ENCODE data around the gene PACRG.

PACRG gene

DNA sequence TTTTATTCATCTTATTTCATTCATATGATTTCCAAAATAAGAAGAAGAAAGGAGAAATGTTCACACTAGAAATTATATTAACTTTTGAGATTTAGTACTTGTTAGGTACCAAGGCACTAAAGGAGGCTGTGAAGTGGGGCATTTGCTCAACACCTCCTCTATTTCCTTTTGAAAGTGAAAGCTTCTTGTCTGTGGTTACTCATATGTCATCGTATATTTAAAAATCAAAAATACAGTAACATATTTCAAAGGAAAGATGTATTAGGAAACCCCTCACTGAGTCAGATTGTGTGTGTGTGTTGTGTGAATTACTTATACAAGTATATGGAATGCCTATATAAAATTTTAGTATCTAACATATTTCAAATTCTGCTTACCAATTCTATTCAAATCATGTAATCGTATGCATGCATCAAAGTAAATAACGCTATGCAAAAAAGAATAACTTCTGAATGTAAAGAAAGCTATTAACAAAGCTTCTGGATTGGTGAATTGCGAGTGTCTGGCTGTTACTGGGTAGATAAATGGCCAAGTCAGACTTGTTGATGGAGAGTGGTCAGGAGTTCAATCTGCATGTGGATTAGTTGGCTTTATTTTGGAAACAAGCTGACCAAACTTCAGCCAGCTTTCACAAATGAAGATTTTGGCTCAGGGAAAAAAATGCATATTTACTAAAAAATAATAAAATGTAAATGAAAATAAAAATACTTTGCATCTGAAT, 70.9 kb downstream of the PACRG start:
- peak; percentile 15 for DNase-seq

- no peak for DNase-seq
These were observed 86.7 kb downstream of the PACRG start for GRCh38 chr6:162814426-162814973.

GRCh38 chr6:162817196-162817595, 89.4 kb downstream of the PACRG start:
- DNase-seq, result no peak

GRCh38 chr6:162819284-162819683, 91.5 kb downstream of the PACRG start:
- DNase-seq, result no peak

GRCh38 chr6:162821102-162821501, 93.3 kb downstream of the PACRG start:
- no peak for DNase-seq

DNA sequence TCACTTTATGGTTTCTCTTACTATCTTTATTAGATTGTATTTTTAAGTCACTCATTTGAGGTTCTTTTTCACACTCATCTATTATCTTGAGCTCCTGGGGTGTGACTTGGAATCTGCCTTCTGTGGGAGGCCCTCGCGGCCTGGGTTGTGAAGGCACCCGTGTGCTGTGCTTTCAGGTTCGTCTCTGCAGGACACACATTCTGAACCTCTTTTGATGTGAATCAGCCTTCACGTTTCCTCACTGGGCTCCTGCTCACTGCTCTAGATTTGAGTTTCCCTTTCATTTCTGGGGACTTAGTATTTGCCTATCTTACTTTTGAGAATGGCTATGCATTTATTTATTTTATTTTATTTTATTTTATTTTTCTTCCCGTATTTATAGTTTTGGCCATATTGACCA, 97.8 kb downstream of the PACRG start:
- peak; percentile 7 for DNase-seq

DNA sequence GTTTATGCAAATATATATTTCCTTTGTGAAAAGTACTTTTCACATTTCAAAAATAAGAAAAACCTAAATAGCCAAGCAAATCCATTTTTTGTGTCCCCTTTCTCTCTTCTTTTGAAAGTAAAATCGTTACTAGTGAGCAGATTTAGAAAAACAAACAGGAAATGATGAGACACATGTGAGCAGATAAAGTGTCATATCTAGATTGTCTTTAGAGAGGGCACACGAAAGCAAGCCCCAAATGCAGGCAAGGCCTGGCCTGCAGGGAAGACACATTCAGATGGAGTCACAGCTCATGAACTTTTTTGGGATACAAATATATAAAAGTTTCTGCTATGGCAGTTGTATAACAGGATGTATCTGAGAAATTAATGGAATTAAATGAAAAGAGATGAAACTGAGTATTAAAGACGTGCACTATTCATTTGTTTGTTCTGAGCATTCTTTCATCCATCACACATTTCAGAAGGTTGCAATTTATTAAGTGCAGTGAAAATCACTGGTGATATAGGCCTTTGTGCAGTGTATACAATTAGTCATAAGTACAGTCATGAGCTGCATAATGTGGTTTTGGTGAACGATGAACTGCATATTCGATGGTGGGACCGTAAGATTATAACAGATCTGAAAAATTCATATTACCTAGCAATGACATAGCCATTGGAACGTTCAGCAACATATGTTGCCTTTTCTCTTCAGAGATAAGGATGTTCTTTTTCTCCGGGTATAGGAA, 101.4 kb downstream of the PACRG start:
- no peak for DNase-seq

DNA sequence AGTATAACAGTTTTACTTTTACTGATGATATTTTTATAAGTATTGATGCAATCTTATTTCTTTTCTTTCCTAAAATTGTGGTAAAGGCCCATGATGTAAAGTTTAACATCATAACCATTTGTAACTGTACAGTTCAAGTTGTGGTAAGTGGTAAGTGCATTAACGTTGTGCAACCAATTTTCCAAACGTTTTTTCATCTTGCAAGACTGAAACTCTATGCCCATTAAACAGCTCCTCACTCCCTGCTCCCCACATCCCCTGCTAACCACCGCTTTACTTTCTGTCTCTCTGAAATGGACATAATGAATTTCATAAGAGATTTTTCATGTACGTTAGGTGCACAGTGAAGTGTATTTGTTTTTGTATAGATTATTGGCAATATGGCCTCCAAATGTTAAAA, 106.0 kb downstream of the PACRG start:
- no peak for DNase-seq

GRCh38 chr6:162845972-162846371, 118.2 kb downstream of the PACRG start:
- DNase-seq, result no peak

GRCh38 chr6:162846723-162847122, 118.9 kb downstream of the PACRG start:
- no peak for DNase-seq

DNA sequence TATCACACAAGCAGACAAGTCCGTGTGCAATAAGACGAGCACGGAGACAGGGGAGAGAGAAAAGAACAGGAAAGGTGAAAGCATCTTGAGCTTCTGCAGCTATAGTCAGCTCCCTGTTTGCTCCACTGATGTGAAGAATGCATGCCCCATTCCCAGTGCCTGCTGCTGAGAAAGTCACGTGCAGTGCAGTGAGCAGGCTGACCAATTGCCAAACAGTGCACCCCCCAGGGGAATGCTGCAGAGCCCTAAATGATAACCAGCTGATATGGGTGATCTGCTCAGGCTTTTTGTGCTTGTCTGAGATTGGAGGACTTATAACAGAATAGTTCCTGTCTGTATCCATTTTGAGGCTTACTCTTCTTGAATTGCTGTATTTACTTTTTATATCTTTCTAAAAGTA, 121.5 kb downstream of the PACRG start:
- no peak for DNase-seq

DNA sequence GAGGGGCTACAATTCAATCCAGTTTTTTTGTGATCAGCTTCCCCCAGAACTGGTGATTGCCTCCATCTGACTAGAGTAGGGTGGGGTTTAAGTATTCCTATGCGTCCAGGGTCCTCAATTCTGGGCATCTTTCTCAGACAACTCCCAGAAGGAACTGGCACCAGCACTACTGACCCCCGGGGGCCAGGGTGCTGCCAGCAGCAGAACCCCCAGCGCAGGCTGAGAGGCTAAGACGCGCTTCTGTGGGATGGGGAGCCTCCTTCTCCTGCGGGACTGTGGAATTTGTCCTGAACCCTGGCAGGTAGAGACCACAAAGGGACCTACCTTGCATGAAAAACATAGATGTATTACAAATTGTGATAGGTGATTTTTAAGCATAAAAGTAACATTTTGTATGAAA, 124.4 kb downstream of the PACRG start:
- DNase-seq, result no peak

- no peak for DNase-seq
These were observed 125.2 kb downstream of the PACRG start for GRCh38 chr6:162852840-162853577.

DNA sequence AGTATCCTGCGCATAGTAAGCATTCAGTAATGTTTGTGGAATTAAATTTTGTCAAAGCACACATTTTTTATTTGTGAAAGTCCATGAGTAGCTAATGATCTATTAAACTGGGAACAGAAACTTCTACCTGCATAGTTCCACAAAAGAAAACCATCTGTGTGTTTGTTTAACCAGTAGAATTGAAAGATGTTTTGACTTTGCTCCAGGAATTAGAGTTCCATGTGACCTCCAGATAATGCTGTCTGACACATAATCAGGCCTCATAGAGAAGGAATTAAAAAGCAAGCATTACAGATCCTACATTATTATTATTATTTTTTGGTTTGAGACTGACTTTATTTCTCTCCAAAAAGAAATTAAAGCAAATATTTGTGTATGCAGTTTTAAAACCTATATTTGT, 126.5 kb downstream of the PACRG start:
- DNase-seq, result no peak

- DNase-seq, result no peak
These were observed 127.0 kb downstream of the PACRG start for GRCh38 chr6:162854734-162855191.

GRCh38 chr6:162856885-162857284, 129.1 kb downstream of the PACRG start:
- no peak for DNase-seq

GRCh38 chr6:162857326-162857725, 129.6 kb downstream of the PACRG start:
- no peak for DNase-seq

DNA sequence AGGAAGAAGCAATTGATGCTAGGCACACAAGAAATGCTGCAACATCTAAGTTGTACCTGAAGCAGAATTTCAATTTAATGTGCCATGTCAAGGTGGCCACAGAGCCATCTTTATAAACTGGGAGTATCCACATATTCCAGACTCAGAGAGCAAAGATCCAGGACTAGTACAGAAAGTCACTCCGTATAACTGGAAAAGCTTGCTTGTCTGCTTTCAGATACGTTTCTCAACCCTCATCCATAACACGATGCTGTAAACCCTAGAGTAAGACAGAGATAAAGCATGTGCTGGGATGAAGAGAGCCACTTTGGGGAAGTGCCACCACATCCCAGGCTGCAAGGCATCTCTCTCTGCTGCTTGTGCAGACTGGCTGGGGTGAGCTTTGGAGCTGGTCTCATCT, 134.7 kb downstream of the PACRG start:
- DNase-seq, result no peak

- no peak for DNase-seq
These were observed 135.2 kb downstream of the PACRG start for GRCh38 chr6:162862941-162863340.

DNA sequence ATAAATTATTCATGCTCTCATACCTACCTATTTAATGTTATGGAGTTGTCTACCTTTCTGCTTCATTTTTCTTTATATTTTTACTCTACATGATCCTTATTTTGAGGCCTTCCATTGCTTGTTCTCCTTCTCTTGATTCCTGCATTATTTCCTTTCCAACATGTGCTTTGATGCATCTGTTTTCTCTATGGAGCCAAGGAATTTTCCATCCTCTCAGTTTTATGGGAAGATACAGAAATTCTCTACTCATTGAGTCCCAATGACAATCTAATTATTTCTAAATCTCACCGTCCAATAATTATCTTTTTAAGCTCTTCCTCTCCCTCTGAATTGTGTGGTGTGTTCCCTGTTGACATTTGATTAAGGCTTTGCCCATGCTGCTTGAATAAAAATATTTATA, 136.0 kb downstream of the PACRG start:
- no peak for DNase-seq

- no peak for DNase-seq
These were observed 137.1 kb downstream of the PACRG start for GRCh38 chr6:162864911-162865310.

- no peak for DNase-seq
These were observed 138.9 kb downstream of the PACRG start for GRCh38 chr6:162866656-162867055.

DNA sequence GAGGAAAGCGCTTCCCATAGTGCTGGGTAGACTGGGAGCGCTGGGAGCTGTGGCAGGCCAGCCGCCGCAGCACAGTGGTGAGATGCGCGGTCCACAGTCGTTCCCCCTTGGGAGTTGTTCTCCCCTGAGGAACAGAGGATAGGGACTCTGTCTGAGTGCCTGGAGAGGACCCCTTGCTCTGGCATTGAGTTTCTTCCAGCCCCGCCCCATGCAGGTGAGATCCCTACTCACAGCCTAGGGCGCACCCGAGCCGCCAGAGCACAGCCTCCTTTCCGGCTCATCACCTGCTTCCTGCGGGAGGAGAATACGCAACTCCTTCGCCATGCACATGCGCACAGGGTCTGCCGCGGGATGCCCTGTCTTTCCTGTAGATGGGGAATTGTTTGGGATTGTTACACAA, 140.6 kb downstream of the PACRG start:
- no peak for DNase-seq

GRCh38 chr6:162871966-162872365, 144.2 kb downstream of the PACRG start:
- no peak for DNase-seq

All from CD4-positive, alpha-beta T cell treated with Interleukin-4 for 4 hours (primary cell).